Measurements from ENCODE around the gene ZPR1. TPM values are rescaled to one million over a fixed set of nuclear protein-coding genes. Genes with fewer than 3 reads are reported as not detected.

ZPR1 gene
- total and polyA plus RNA-seq, 2 of the 4 experiments (the other 2 are of a cell fraction) = 40.8 to 52.0 TPM

- Histone ChIP-seq H3K14ac (replicated peaks; ENCODE audit: low read depth, low read length) (no peak overlapping the region), H3K4me2 (ENCODE audit: low read depth, low read length) (no peak overlapping the region), H3K23ac (ENCODE audit: low read depth, low read length) (no peak overlapping the region), H4K91ac (ENCODE audit: insufficient read depth, low read depth, low read length) (no peak overlapping the region), H3K9ac (ENCODE audit: low read depth, low read length) (no peak overlapping the region), H3K18ac (ENCODE audit: low read depth, low read length) (no peak overlapping the region), H3K36me3 (ENCODE audit: control insufficient read depth, insufficient read depth, low read length) (no peaks in the 10 kb centered on the region), H3K9me3 (ENCODE audit: control insufficient read depth, insufficient read depth, low read length) (no peaks in the 10 kb centered on the region), H2BK20ac (ENCODE audit: low read depth, low read length) (no peak overlapping the region), H2BK15ac (ENCODE audit: low read depth, low read length) (no peak overlapping the region), H2AK5ac (ENCODE audit: low read depth, low read length) (no peak overlapping the region), H2BK120ac (ENCODE audit: low read depth, low read length) (no peak overlapping the region), H2AK9ac (replicated peaks; ENCODE audit: low read depth, low read length, poor library complexity) (no peak overlapping the region), H4K20me1 (ENCODE audit: insufficient read depth, low read length) (no peaks in the 10 kb centered on the region), H3K27ac (ENCODE audit: insufficient read depth, low read length) (no peak overlapping the region), H3K4ac (ENCODE audit: low read depth, low read length) (no peak overlapping the region), H3K27me3 (ENCODE audit: control insufficient read depth, insufficient read depth, low read length) (peaks cover 19% of the 10 kb centered on the region; the same call in 1 of the 2 replicates), H2BK5ac (ENCODE audit: low read depth, low read length, poor library complexity, severe bottlenecking) (no peak overlapping the region), H3K79me1 (ENCODE audit: low read depth in 1 of 2, low read length in 2 of 2) (no peaks in the 10 kb centered on the region), H3K9me1 (ENCODE audit: insufficient read depth, low read length) (no peaks in the 10 kb centered on the region), H4K8ac (ENCODE audit: low read depth in 2 of 2, low read length in 2 of 2) (no peak overlapping the region), H4K5ac (ENCODE audit: low read depth, low read length) (no peak overlapping the region), H3K4me3 (ENCODE audit: insufficient read depth, low read depth, low read length) (no peak overlapping the region), H3K56ac (ENCODE audit: extremely low read depth, insufficient read depth, low read length) (no peak overlapping the region), H3K4me1 (ENCODE audit: control insufficient read depth, insufficient read depth, low read length) (peaks cover 4% of the 10 kb centered on the region; the same call in 1 of the 2 replicates), H2AFZ (replicated peaks; ENCODE audit: low read length, poor library complexity) (peak overlapping the region; percentile 23)
- 81% methylated on average over 9 of the region's 22 CpGs; no CpG with 5 or more reads in 1 of the 2 experiments for WGBS, 2 experiments (ENCODE audit: extremely low coverage in 2 of 2, insufficient read length in 1 of 2)
- ChIA-PET CTCF (no interaction called here), POLR2A (ENCODE audit: unreplicated experiment) (no interaction called here)
- in situ Hi-C loops (cut with MboI; ENCODE audit: low sequenced_read_pairs) (no loop called here), dilution Hi-C loops (cut with HindIII; ENCODE audit: low sequenced_read_pairs, unreplicated experiment) (no loop called here), intact Hi-C loops (cut with micrococcal nuclease) (no loop called here)
- ATAC-seq (ENCODE audit: low read depth) (no peak), DNase-seq (no peak)
- TF ChIP-seq CHD1 (IDR thresholded peaks at IDR 0.05; ENCODE audit: low read depth, low read length) (no peak), ELK1 (IDR thresholded peaks at IDR 0.05; ENCODE audit: borderline replicate concordance, low read depth, low read length) (no peak), USF2 (IDR thresholded peaks at IDR 0.05; ENCODE audit: low read depth, low read length) (no peak), FOS (IDR thresholded peaks at IDR 0.05; ENCODE audit: low read depth, low read length) (no peak), RFX5 (IDR thresholded peaks at IDR 0.05; ENCODE audit: low read depth, low read length) (no peak), RCOR1 (IDR thresholded peaks at IDR 0.05; ENCODE audit: insufficient replicate concordance, low read length) (no peak), CTCF (conservative IDR thresholded peaks at IDR 0.05; ENCODE audit: low read depth, low read length) (no peak), SMC3 (IDR thresholded peaks at IDR 0.05; ENCODE audit: low read depth, low read length) (no peak), POLR2A (IDR thresholded peaks at IDR 0.05; ENCODE audit: low read depth, low read length) (no peak), RAD21 (IDR thresholded peaks at IDR 0.05; ENCODE audit: low read length) (no peak), BHLHE40 (IDR thresholded peaks at IDR 0.05; ENCODE audit: low read depth, low read length) (no peak)
- no TSS peak for BruUV-seq (replicated peaks)
Measured at GRCh38 chr11:116825854-116826750, 38.3 kb upstream of the ZPR1 start.
